GM21723 (cell line): Measurements from ENCODE around the gene PTPRH.

Experiments
- ATAC-seq: cut with Tn5 transposase; IDR thresholded peaks from one replicate; pipeline ENCODE4 v1.9.1; 2021; ENCODE audit warnings: mild to moderate bottlenecking, moderate library complexity; ENCODE audit not compliant: unreplicated experiment

The PTPRH gene, protein sequence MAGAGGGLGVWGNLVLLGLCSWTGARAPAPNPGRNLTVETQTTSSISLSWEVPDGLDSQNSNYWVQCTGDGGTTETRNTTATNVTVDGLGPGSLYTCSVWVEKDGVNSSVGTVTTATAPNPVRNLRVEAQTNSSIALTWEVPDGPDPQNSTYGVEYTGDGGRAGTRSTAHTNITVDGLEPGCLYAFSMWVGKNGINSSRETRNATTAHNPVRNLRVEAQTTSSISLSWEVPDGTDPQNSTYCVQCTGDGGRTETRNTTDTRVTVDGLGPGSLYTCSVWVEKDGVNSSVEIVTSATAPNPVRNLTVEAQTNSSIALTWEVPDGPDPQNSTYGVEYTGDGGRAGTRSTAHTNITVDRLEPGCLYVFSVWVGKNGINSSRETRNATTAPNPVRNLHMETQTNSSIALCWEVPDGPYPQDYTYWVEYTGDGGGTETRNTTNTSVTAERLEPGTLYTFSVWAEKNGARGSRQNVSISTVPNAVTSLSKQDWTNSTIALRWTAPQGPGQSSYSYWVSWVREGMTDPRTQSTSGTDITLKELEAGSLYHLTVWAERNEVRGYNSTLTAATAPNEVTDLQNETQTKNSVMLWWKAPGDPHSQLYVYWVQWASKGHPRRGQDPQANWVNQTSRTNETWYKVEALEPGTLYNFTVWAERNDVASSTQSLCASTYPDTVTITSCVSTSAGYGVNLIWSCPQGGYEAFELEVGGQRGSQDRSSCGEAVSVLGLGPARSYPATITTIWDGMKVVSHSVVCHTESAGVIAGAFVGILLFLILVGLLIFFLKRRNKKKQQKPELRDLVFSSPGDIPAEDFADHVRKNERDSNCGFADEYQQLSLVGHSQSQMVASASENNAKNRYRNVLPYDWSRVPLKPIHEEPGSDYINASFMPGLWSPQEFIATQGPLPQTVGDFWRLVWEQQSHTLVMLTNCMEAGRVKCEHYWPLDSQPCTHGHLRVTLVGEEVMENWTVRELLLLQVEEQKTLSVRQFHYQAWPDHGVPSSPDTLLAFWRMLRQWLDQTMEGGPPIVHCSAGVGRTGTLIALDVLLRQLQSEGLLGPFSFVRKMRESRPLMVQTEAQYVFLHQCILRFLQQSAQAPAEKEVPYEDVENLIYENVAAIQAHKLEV

DNA sequence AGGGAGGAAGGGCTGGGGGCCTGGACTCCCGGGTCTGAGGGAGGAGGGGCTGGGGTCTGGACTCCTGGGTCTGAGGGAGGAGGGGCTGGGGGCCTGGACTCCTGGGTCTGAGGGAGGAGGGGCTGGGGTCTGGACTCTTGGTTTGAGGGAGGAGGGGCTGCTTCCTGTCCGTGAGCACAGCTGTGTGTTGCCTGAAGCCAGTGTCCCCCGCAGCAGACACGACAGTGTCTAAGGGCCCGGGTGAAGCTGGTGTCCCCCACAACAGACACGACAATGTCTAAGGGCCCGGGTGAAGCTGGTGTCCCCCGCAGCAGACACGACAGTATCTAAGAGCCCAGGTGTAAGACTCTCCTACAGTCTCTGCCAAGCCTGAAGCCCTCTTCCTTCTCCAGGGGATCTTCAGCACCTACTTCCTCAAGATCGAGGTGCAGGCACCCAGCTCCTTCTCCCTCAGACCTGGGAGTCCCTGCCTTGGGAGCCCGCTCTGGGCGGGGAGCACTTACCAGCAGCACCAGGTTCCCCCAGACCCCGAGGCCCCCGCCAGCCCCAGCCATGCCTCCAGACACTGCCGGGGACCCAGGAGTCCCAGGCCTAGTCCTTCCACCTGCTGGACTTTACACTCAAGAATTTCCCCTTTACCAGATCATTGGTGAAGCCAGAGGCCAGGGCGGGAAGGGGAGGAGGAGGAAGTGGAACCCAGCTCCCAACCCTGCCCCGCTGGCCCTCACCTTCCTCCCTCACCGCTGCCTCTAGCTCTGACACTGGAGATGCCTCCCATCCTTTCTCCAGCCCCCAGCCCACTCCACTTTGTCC is at the start of gene PTPRH:
Gene PTPRH, minus strand, starts transcription at position 622 of the 813 bp plus-strand sequence. Its CDS starts 68 bp downstream, at position 554.
- ATAC-seq: no peak

DNA sequence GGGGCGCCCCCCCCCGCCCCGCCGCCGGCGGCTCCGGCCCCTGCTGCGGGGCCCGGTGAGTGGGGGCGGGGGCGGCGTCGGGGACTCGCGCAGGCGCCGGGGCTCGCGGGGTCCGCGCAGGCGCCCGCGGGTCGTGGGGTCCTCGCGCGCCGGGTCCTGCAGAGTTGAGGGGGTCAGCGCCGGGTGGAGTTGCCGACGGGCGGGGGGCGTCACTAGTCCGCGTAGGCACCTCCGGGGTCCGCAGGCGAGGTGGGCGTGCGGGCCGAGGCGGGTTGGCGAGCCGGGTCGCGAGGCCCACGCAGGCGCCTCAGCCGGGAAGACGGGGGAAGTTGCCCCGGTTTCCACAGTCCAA is 49.2 kb upstream of the PTPRH start:
- peak; percentile 12 for ATAC-seq

DNA sequence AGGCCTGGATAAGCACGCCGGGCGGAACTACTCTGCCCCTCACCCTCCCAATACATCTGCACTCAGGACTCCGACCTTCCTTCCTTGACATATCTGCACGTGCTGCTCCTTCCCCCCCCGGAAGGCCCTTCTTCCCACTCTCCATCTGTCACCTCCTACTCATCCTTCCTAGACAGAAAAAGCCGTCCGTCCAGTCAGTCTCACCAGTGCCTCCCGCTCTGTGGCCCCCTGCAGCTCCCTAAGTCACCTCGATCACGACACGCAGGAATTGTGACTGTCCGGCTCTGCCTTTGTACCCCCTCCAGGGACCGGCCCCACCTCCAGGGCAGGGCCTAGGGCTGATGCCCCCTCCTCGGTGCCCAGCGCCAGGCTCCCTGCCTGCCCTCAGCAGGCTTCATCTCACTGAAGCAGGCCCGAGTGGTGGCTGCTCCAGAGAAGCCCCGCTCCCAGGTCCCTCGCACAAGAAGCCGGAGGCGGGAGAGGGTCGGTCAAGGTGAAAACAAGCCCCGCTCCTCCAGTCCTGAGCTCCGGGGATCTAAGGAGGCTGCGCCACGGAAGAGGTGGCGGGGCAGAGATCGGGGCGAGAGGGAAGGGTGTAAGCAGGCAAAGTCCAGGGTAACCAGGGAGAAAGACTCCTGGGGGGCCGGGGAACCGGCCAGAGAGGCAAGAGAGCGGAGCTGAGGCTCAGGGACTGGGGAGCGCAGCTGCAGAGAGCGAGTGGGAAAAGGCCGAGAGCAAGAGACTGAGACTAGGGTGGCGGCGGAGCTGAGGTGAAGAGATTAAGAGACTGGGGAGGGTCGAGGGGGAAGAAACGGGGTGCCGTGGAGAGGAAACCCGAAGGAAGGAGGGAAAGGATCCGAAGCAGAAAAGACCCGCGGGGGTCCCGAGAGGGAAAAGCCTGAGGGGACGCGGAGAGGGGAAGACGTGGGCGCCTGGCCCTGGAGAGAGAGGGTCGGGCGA is 48.4 kb upstream of the PTPRH start:
- ATAC-seq: no peak

DNA sequence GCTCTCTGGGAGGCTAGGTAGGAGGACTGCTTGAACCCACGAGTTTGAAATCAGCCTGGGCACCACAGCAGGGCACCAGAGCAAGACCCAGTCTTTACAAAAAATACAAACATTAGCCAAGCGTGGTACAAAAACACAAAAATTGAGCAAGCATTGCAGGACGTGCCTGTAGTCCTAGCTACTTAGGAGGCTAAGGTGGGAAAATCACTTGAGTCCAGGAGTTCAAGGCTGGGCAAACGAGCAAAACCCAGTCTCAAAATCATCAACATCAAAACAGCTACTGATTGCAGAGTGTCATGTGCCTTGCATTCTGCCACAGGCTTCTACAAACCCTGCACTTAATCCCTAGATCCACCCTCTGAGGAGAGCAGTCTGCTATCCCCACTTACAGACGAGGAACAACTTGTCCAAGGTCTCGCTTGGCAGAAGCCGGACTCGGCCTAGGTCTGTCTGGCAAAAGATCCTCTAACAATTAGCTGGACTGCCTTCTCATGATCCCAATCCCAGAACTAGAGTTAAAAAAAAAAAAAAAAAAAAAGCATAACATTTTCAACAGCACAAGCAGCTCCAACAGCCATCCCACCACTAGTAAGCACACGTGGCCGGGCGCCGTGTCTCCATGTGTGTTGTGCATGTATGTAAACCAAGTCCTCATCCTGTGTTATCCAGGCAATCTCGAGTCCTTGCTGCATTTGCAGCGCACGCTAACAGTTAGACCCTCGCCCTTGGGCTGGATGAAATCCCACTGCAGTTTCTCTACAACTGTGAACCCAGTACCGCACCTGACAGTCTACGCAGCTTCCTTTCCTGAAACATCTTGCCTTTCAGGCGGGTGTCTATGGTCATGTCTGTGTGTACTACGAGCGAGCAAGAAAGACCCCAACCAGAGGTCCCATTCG is 47.5 kb upstream of the PTPRH start:
- ATAC-seq: no peak

DNA sequence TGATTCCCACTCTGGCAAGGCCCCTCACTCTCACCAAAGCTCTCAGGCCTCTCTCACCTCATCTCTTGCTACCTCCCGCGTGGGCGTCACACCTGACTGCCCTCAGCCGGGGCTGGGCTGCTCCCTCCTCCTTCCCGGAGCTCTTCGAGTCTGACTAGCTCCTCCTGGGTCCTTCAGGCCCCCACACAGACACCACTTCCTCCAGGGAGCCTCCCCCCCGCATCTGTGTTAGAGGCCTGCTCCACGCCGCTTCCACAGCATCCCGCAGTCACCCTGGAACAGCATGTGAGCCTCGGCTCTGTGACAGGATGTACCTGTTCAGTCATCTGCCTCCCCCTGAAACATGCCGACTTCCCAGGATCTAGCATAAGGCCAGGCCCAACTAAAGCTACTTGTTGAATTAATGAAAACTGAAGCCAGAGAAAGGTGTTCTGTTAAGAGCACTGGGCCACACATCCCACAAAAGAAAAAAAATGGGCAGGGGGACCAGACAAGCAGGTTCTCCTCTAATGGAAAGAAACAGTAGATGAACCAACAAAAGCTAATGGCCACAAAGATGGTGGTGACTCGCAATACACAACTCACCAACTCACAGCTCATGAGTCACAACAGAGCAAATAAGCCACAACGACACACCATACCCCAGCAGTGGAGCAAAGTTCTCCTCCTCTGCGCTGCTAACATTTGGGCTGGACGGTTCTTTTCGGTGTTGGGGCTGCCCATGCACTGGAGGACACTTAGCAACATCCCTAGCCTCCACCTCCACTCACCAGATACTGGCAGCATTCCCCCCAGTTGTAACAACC is 46.5 kb upstream of the PTPRH start:
- no peak for ATAC-seq

DNA sequence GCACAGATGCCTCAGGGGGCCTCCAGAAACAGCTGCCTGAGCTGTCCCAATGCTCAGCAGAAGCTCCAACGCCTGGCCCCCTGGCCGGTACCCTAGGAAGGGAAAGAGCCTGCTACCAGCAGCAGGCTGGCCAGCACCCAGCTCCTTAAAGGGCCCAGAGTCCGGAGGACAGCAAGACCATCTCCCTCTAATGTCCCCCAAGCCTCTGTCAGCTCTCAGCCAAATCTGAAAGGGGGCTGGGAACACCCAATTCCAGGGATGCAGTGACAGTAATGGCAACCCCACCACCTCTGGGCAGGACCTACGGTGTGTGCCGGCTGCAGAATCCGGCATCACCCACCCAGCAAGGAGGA is 45.3 kb upstream of the PTPRH start:
- no peak for ATAC-seq

DNA sequence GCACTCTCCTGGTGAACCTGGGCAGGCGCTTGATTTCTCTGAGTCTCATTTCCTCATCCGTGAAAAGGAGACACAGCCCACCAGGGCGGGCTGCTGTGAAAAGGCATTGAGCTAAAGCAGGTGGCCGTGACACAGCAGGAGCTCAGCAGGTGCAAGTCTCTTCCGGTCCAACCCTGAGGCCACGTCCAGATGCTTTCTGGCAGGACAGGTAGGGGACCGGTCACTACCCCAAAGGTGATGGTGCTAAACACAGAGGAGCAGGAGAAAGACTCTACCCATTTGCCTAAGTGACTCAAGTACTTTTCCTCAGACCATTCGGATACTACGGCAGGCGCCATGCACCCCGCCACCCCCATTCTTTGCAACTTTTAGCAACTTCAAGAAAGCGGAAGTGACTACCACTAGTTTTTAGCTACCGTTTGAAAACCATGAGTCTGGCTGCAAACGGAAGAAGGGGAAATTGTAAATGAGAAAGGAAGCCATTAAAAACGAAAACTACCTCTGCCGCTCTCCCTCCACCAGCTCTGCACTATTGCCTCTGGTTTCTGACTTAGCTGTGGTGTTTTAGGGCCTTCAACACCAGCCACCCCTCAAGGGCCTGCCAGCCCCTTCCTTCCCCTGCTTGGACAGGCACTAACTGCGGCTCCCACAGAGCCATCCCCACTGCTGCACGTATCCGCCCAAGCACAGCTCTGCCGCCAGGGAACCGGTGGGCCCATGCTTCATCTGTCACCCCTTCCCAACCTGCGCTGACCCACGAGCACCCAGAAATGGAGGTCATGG is 44.7 kb upstream of the PTPRH start:
- ATAC-seq: peak; percentile 44

DNA sequence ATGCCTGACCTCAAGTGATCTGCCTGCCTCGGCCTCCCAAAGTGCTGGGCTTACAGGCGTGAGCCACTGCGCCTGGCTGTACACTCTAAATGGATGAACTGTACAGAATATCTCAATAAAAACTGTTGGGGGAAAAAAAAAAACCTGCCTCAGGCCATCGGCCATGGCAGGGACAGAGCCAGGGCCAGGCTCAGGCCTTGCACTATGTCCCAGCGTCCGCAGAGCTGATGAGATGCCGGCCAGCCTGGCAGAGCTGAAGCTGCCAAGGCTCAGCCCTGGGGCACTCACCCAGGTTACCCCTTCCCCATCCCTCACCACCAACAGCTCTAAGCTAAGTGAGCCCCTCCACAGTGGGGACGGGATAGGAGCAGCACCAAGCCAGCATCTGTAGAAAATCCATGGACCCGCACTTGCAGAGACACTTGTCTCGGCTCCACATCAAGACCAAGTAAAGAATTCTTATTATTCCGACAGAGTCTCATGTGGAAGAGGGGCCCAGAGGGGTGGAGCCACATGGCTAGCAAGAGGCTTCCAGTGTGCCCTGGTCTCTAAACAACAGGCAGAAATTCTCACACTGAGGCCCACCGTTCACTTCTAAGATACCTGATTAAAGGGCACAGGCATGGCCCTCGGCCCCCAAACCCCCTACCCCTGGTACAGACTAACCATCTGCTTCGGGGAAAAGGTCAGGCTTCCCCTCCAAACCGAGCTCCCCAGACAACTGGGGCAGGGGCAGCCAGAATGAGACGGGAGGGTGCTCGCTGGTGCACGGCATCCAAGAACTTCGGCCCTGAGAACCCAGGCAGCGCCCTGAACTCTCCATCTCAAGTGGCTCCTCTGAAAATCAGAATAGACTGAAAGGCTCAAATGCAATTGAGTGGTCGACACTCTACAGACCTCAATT is 43.7 kb upstream of the PTPRH start:
- ATAC-seq: no peak

DNA sequence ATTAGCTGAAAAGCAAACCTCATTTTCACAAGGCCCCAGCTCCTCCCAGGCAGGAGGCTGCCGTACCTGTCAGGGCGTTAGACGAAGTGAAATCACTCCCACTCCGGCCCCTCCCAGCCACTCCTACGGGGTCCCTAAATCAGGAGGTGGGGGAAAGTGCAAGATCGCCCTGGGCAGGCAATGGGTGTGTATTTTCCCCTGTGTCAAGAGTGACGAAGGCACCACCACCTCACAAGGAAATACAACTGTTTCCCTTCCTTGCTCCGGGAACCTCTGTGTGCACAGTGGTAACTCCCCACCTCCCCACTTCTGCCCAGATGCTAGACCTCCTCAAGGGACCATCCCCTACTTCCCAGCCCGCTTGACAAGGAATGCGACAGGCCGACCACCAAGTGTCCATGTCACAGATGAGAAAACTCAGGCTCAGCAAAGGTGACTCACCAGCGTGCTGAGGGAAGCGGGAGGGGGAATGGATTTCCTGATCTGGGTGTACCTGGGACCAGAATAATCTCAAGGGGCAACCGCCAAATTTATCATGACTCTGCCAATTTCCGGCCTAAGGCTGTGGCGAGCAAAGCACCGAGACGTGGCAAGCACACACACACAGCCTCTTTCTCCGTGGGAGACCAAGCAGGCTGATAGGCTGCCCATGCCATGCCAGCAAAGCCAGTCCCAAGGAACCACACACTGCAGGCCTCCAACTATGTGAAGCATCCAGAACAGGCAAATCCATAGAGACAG is 42.2 kb upstream of the PTPRH start:
- no peak for ATAC-seq

DNA sequence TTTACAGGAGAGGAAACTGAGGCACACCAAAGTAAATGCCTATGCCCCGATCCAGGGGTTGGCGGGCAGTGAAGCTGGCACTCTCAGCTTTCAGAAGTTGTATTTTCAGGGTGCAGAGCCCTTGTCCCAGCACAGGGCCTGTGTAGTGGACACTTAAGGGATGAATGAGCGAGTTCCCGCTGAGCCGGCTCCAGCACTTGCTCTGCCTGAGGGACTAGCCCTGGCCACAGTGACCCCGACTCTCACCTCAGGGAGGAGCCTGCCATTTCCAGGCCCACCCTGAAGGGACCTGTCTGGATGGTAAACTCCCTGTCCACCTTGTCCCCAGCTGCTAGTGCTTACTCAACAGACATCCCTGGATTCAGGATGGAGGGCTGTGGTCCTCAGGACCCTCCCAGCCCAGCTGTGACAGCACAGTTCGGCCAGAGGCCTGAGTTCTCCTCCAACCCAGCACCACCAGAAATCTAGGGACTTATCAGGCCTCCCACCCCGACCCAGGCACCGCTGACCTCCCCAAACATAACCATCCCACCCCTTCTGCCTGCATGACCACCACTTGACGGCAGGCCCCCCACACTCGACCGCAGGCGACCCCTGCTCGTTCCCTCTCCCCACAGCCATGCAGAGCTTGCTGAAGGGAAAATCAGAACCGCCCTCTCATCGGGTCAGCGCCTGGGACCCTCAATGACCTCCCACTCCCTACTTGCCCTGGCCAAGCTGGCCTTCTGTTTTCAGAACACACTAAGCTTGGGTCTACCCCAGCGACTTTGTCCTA is 41.1 kb upstream of the PTPRH start:
- no peak for ATAC-seq

DNA sequence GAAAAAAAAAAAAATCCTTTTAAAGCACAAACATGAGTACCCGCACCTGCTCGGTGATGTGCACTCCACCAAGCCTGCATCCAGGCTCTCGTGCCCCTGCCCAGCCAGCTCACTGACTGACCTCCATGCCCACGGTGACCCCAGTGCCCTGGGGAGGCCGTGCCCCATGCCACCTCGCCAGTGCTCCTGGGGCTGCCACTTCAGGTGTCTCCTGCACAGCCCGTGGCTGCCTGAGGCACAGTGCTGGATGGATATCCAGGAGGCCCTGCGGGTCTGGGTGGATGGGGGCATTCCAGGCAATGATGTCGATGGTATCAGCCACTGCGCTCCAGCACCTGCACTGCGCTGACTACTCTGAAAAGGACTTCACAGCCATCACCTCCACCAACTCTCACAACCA is 40.5 kb upstream of the PTPRH start:
- ATAC-seq: no peak

DNA sequence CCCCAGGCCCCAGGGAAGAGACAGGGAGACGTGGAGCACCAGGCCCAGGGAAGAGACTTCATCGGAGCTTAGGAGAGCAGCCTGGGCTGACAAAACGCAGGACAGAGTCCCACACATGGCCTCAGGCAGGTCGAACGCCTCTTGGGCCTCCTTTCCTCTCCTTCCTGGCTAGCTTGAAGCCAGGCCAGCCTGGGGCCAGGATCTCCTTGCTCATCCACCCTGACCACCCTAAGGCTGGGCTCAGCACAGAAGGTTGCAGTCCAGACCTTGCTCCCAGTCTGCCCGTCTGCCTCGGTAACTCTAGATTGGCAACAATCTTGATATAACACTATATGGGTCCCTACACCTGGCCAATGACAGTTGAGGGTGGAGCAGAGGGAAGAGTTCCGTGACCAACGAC is 39.4 kb upstream of the PTPRH start:
- ATAC-seq: no peak

DNA sequence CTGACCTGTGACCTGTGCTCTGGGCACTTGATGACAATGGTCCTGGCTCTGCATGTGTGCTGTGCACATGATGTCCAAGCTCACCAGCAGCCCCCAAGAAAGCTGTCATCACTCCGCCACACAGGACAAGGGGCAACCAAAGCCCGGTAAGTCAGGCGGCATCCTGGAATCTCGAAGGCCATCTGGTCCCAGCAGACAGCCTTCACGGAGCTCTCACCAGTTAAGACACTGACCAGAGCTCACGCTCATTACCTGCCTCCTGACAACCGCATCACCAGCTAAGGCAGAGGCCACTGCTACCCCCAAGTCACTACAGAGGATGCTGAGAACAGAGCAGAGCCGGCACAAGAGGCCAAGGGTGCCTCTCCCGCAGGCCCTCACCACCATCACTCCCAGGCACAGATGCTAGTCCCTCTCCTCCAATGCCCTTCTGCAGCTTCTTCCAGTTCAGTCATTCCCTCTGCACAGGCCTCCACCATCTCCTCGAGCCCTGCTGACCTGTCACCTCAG is 38.9 kb upstream of the PTPRH start:
- ATAC-seq: no peak

DNA sequence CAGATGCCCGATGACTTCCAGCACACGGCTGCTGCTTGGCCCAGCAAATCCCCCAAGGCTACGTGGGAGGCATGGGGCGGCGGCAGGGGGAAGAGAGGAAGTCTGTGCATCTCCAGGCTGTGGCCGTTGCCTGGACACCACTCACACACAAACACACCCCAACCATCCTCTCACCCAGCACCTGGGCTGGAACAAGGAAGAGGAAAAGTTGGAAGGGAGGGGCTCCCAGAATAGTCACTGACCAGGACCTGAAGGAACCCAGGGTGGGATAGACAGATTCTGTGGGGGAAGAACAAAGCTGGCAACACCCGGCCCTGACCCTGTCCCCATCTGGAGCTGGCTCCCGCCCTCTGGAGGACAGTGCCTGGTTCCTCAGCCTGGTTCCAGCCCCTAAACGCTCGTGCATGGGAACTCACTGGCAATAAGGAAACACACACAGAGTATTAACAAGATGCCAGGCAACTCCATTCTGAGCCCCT is 38.4 kb upstream of the PTPRH start:
- no peak for ATAC-seq
